ENCODE results near the gene RSRP1.
"Not testable (repeated sequence)": the region's sequence is repeated elsewhere in the genome, so short reads cannot be mapped to it uniquely, and the experiment has no call there.

The RSRP1 gene

GRCh38 chr1:25266554-25267287 lies 19.5 kb upstream of the RSRP1 start:
- peak overlapping the region; percentile 69 for H3K4me3 ChIP-seq
- not testable (repeated sequence) for DNase-seq (ENCODE audit: low spot score); H3K27ac ChIP-seq

- not testable (repeated sequence) for H3K27ac ChIP-seq; H3K4me3 ChIP-seq; DNase-seq (ENCODE audit: low spot score)
Measured at GRCh38 chr1:25260336-25260735, 13.1 kb upstream of the RSRP1 start.

- not testable (repeated sequence) for DNase-seq (ENCODE audit: low spot score); H3K4me3 ChIP-seq
Measured at GRCh38 chr1:25259813-25260212, 12.6 kb upstream of the RSRP1 start.

GRCh38 chr1:25257196-25257595 lies 9.9 kb upstream of the RSRP1 start:
- TF ChIP-seq CTCF (IDR thresholded peaks at IDR 0.05), result no peak
- no peak for DNase-seq (ENCODE audit: low spot score)
- Histone ChIP-seq H3K27ac (peak overlapping the region in 1 of 2 donors; percentile 43), H3K4me3 (no peak overlapping the region)

More at GRCh38 chr1:25259813-25260212, 12.6 kb upstream of the RSRP1 start:
- H3K27ac ChIP-seq, result not testable (repeated sequence)

GRCh38 chr1:25256578-25256965 lies 9.3 kb upstream of the RSRP1 start:
- TF ChIP-seq CTCF (IDR thresholded peaks at IDR 0.05), result no peak
- no peak for DNase-seq (ENCODE audit: low spot score)
- peak overlapping the region in 1 of 2 donors; percentile 43 for H3K27ac ChIP-seq
- no peak overlapping the region for H3K4me3 ChIP-seq

GRCh38 chr1:25255706-25256577 lies 8.7 kb upstream of the RSRP1 start:
- Histone ChIP-seq H3K27ac (no peak overlapping the region), H3K4me3 (no peak overlapping the region)
- TF ChIP-seq CTCF (IDR thresholded peaks at IDR 0.05), result no peak
- DNase-seq (ENCODE audit: low spot score), result no peak

GRCh38 chr1:25253911-25254310 lies 6.7 kb upstream of the RSRP1 start:
- no peak for DNase-seq (ENCODE audit: low spot score)
- no peak overlapping the region for H3K27ac ChIP-seq

More at GRCh38 chr1:25253911-25254310, 6.7 kb upstream of the RSRP1 start:
- no peak for TF ChIP-seq CTCF (IDR thresholded peaks at IDR 0.05)
- H3K4me3 ChIP-seq, result no peak overlapping the region

Data from coronary artery (tissue), 2 donors.